ENCODE measurements around the gene DGKD.

- no peak for TF ChIP-seq GATA2 (IDR thresholded peaks at IDR 0.05; ENCODE audit: low read depth, low read length)
- TF ChIP-seq GATA3 (IDR thresholded peaks at IDR 0.05; ENCODE audit: low read depth, low read length) = no peak
Measured at GRCh38 chr2:233448575-233448974, 94.3 kb downstream of the DGKD start.

Data from SH-SY5Y (cell line).